Stimulated activated CD8-positive, alpha-beta memory T cell treated with anti-CD3 and anti-CD28 coated beads, Interleukin-15, amount 100 ng/mL, for 1 hour (primary cell): ENCODE measurements around the gene RPTOR.
"Not testable (repeated sequence)": the region's sequence is repeated elsewhere in the genome, so short reads cannot be mapped to it uniquely, and the experiment has no call there.

Experiments
- DNase-seq: peaks from one replicate; pipeline ENCODE4 v3.0.0-alpha.2; 2020; ENCODE audit warnings: low read depth

Gene RPTOR

GRCh38 chr17:80516171-80516932, 28.3 kb upstream of the RPTOR start:
- DNase-seq: no peak

DNA sequence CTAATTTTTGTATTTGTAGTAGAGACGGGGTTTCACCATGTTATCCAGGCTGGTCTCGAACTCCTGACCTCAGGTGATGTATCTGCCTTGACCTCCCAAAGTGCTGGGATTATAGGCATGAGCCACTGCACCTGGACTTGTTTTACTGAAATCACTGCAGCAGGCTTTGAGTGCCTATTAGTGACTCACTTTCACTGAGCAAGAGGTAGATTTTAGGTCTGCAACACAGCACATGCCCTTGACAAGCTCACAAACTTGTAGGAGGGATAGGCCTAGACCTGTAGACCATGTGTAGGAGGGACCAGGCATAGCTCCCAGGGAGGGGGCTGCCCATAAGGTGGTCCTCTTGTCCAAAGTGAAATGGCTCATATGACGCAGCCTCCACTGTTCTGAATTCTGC, 27.0 kb upstream of the RPTOR start:
- no peak for DNase-seq

- no peak for DNase-seq
Observed at GRCh38 chr17:80518392-80518791, 26.2 kb upstream of the RPTOR start.

GRCh38 chr17:80519091-80519781, 25.4 kb upstream of the RPTOR start:
- no peak for DNase-seq

GRCh38 chr17:80520810-80521455, 23.7 kb upstream of the RPTOR start:
- DNase-seq: no peak

DNA sequence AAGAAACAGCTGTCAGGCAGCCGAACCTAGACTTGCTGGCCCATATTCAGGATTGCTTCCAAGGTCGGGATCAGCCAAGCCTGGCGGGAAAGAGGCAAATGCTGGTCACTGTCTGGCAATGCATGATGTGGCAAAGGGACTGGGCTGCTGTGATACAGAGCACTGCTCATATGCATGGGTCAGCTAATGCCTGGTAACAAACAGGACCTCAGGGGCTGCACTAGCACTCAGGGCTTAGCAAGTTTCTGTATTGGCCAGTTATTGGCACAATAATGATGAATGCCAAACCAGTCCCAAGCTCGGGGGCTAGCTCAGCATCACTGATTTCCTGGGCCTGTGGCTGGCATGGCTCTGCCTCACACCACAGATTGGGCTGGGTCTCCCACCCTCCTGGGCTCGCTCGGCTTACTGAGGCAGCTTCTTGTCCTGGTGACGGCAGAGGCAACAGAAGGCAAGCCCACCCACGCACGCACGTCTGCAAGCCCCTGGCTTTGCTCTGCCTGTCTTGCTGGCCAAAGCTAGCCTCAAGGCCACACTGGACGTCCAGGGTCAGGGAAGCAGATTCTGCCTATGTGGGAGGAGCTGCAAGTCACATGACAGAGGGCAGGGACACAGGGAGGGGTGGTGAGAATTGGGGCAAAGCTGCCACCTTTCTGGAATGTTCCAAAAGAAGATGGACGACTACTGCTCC, 21.4 kb upstream of the RPTOR start:
- no peak for DNase-seq

- no peak for DNase-seq
Observed at GRCh38 chr17:80523956-80524712, 20.5 kb upstream of the RPTOR start.

GRCh38 chr17:80526116-80526910, 18.3 kb upstream of the RPTOR start:
- no peak for DNase-seq

GRCh38 chr17:80527016-80527645, 17.5 kb upstream of the RPTOR start:
- DNase-seq: no peak

DNA sequence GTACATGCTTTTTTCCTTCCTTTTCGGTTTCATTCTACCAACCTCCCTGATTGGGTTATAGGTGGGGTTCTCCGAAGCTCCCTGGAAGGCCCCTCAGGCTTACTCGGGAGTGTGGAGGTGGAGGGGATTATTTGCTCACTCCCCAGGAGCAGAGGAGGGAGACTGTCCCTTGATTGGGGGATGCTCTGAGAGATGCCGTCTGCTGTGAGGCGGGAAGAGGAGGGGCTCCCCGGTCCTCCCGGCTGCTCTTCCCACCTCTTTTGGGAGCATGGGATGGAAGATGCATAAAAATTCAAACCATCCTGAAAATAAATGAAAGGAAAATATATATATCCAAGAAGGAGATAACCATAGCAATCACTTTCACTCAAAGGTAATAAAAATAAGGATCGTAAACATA, 16.1 kb upstream of the RPTOR start:
- no peak for DNase-seq

DNA sequence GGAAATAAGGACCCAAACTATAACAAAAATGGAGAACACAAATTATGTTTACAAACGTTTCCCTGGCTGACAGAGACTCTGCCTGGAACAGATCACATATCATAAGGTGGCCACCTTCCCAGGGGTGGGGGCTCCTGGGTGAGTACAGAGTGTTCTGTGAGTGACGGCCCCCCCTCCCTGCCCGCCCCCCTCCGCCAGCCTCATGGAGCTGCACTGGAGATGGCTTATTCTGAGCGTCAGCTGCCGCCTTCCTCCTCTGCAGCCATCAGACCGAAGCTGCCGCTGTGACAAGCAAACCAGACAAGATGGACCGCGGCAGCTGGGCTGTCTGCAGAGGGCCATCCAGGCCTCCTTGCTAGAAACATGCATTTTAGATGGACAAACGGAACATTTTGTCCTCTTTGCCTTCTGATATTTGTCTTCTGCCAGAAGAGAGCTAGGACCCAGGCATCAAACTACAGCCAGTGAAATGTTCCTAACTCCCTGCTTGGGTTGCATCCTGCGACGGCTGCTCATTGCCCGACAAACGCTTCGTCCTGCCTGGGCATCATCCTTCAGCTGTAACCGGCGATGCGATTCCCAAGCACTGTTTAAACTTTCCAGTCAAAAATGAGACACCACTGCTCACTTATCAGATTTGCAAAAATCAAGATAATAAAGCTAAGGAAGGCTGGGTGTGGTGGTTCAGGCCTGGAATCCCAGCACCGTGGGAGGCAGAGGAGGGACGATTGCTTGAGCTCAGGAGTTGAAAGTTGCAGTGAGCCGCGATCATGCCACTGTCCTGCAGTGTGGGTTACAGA, 15.3 kb upstream of the RPTOR start:
- DNase-seq: no peak

DNA sequence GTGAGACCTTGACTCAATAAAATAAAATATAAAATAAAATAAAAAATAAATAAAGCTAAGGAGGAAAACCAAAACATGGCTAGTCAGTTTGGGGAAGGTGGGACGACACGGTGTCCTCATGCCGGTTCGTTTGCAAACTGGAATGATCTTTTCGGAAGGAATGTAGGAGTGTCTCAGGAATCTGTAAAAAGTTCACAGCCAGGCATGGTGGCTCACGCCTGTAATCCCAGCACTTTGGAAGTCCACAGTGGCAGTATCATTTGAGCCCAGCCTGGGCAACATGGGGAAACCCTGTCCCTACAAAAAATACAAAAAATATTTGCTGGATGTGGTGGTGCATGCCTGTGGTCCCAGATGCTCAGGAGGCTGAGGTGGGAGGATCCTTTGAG, 14.7 kb upstream of the RPTOR start:
- DNase-seq: no peak

GRCh38 chr17:80531400-80531799, 13.2 kb upstream of the RPTOR start:
- DNase-seq: no peak

- not testable (repeated sequence) for DNase-seq
Observed at GRCh38 chr17:80537386-80537785, 7.3 kb upstream of the RPTOR start.

DNA sequence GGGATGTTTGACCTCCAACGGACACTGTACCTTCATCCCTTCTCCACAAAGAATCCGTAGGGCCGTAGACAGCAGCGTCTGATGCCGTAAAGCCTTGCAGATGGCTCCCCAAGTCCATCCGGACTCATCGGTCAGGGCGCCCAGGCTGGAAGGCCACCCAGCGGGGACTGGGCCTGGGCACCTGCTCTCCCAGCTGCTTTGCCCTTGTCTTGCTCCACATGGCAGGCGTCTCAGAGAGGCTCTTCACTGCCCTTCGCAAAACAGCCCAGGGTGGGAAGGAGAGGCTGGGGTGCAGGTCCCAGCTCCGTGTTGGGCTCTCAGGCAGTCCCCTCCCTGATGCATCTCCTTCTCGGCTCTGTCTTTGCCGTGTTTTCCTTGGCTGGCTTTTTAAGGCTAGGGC, 6.2 kb upstream of the RPTOR start:
- DNase-seq: no peak

- DNase-seq: no peak
Observed at GRCh38 chr17:80539022-80539641, 5.5 kb upstream of the RPTOR start.

- no peak for DNase-seq
Observed at GRCh38 chr17:80545499-80545826, 825 bp downstream of the RPTOR start.

DNA sequence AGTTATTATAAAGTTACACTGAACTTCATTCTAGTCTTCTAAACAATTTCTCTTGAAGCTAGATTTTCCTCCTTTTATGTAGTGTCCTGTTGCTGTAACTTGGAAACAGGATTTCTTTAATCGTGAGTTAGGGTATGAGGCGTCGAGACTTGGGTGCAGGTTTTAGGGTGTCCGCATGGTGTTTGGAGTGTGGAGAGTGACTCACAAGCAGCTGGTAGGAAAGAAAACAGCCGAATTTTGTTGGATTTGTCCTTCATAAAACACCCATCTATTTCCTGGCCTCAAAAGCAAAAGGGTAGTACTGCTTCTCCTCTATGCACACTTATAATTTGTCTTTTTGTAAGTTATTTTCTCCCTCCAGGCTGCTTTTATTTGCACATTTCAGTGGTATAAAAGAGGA, 1.6 kb downstream of the RPTOR start:
- no peak for DNase-seq

GRCh38 chr17:80552523-80552922, 7.9 kb downstream of the RPTOR start:
- DNase-seq: no peak
